Choroid plexus epithelial cell (primary cell): ENCODE results near the gene CSPG4.

Source experiments
- DNase-seq: peaks from one replicate; pipeline ENCODE4 v3.0.0-alpha.2; 2010; ENCODE audit warnings: low read depth
- H3K4me3 ChIP-seq: 2 replicates; pipeline ENCODE4 v1.5.1; 2011; ENCODE audit warnings: low read depth, mild to moderate bottlenecking, control low read depth, low read length, moderate library complexity
- CTCF ChIP-seq: conservative IDR thresholded peaks from 2 replicates; pipeline ENCODE4 v1.5.1; 2011; ENCODE audit warnings: low read depth, mild to moderate bottlenecking, control low read depth, inconsistent platforms, low read length, moderate library complexity

Gene CSPG4

GRCh38 chr15:75666823-75667501, 45.7 kb downstream of the CSPG4 start:
- H3K4me3 ChIP-seq, result no peak overlapping the region
- DNase-seq, result peak; percentile 99
- no peak for TF ChIP-seq CTCF

GRCh38 chr15:75663931-75664421, 48.7 kb downstream of the CSPG4 start:
- TF ChIP-seq CTCF, result no peak

GRCh38 chr15:75662823-75663519, 49.7 kb downstream of the CSPG4 start:
- no peak overlapping the region for H3K4me3 ChIP-seq
- no peak for DNase-seq
- TF ChIP-seq CTCF, result no peak

More at GRCh38 chr15:75663931-75664421, 48.7 kb downstream of the CSPG4 start:
- H3K4me3 ChIP-seq, result no peak overlapping the region
- no peak for DNase-seq

- TF ChIP-seq CTCF, result no peak
- no peak for DNase-seq
- no peak overlapping the region for H3K4me3 ChIP-seq
These were observed 50.9 kb downstream of the CSPG4 start for GRCh38 chr15:75661756-75662140.

- peak overlapping the region; percentile 36 for H3K4me3 ChIP-seq
- no peak for TF ChIP-seq CTCF
- peak; percentile 97 for DNase-seq
These were observed 51.4 kb downstream of the CSPG4 start for GRCh38 chr15:75661100-75661755.

GRCh38 chr15:75659928-75660645, 52.6 kb downstream of the CSPG4 start:
- no peak overlapping the region for H3K4me3 ChIP-seq

More at GRCh38 chr15:75659928-75660645, 52.6 kb downstream of the CSPG4 start:
- DNase-seq, result no peak
- no peak for TF ChIP-seq CTCF
